ENCODE data around the gene MERTK. TPM values are rescaled to one million over a fixed set of nuclear protein-coding genes. Genes with fewer than 3 reads are reported as not detected.

The MERTK gene
- total RNA-seq, 1 experiment from 2014 or later = 14.5 TPM

DNA sequence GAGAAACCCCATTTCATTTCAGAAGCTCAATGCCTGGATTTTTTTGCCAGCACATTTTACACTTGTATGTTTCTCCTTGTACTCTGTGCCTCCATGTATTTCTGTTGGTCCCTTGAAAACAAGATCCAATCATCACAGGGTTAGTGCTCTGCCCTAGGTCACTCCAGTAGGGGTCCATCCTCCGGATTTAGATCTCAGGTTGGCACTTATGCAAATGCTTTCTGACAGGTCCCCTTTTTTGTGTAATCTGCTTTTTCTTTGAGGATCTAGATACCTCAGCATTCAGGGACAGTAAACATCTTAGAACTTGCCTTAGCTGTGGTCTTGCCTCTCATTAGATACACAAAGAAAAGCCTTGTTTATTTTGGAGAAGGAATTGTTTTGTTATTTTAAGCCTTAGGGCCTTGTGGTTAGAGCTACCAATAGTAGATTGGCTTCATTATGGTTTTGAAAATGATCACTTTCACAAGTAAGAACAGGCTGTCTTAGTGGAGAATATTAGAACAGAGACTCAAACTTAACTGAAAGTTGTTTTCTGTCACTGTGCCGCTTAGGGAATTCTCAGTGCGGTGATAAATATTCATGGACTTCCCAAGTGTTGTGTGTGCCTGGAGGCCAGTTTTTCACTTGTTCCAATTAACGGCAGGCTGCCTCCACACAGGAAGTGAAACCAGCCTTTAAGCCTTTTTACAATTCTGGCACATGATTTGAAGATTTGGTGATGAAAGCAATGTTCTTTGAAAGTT is 7.8 kb downstream of the MERTK start:
- Histone ChIP-seq H3K4me1 (ENCODE audit: control insufficient read depth, insufficient read depth, low read length) (peaks cover 13% of the 10 kb centered on the region; the same call in 1 of the 2 replicates), H3K27me3 (ENCODE audit: control insufficient read depth, insufficient read depth, low read length) (no peaks in the 10 kb centered on the region), H3K4me3 (ENCODE audit: low read depth in 2 of 2, low read length in 2 of 2) (peak overlapping the region in 1 of 2 experiments; percentile 21; a peak in 2 of 4 replicates), H3K27ac (ENCODE audit: low read length) (peak overlapping the region; percentile 52; the same call in 1 of the 2 replicates), H3K36me3 (ENCODE audit: control insufficient read depth, insufficient read depth, low read length) (no peaks in the 10 kb centered on the region), H3K9me3 (ENCODE audit: control insufficient read depth, insufficient read depth, low read depth, low read length) (no peaks in the 10 kb centered on the region)
- in situ Hi-C loops (cut with HindIII; ENCODE audit: low pct_unique_long_range_greater_than_20kb, low sequenced_read_pairs) = no loop called here
- DNase-seq (ENCODE audit: low read depth, low spot score) (no peak), ATAC-seq (peak; percentile 74)
- ChIA-PET POLR2A (no interaction called here), CTCF (no interaction called here)
- intact Hi-C loops (cut with micrococcal nuclease; ENCODE audit: unreplicated experiment) = no loop called here
- TF ChIP-seq, protein P1, sequence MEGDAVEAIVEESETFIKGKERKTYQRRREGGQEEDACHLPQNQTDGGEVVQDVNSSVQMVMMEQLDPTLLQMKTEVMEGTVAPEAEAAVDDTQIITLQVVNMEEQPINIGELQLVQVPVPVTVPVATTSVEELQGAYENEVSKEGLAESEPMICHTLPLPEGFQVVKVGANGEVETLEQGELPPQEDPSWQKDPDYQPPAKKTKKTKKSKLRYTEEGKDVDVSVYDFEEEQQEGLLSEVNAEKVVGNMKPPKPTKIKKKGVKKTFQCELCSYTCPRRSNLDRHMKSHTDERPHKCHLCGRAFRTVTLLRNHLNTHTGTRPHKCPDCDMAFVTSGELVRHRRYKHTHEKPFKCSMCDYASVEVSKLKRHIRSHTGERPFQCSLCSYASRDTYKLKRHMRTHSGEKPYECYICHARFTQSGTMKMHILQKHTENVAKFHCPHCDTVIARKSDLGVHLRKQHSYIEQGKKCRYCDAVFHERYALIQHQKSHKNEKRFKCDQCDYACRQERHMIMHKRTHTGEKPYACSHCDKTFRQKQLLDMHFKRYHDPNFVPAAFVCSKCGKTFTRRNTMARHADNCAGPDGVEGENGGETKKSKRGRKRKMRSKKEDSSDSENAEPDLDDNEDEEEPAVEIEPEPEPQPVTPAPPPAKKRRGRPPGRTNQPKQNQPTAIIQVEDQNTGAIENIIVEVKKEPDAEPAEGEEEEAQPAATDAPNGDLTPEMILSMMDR (IDR thresholded peaks at IDR 0.05) = no peak
- 0 out of 2 replicates have a peak, but pooled peaks have one; percentile 11 for TF ChIP-seq TCF7L2 (IDR thresholded peaks at IDR 0.05; ENCODE audit: low read depth, low read length)
- no TSS peak for BruUV-seq (replicated peaks)

DNA sequence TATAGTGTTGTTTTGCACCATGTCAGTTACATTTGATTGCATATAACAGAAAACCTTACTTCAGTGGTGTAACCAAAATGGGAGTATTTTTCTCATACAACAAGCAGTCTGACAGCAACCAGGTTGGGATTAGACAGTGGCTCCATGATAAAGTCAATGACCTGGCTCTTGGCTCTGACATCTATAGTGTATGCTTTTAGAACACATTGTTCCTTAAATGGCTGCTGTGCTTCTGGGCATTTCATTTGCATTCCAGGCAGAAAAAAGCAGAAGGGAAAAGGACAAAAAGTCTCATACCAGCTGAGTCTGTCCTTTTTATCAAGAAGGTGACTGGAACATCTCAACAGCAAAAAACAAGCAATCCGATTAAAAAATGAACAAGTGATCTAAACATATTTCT is 10.2 kb downstream of the MERTK start:
- Histone ChIP-seq H3K9me3 (ENCODE audit: control insufficient read depth, insufficient read depth, low read depth, low read length) (no peaks in the 10 kb centered on the region), H3K4me3 (ENCODE audit: low read depth in 2 of 2, low read length in 2 of 2) (no peak overlapping the region), H3K4me1 (ENCODE audit: control insufficient read depth, insufficient read depth, low read length) (peaks cover 13% of the 10 kb centered on the region; the same call in 1 of the 2 replicates), H3K36me3 (ENCODE audit: control insufficient read depth, insufficient read depth, low read length) (no peaks in the 10 kb centered on the region), H3K27ac (ENCODE audit: low read length) (no peak overlapping the region), H3K27me3 (ENCODE audit: control insufficient read depth, insufficient read depth, low read length) (no peaks in the 10 kb centered on the region)
- DNase-seq (ENCODE audit: low read depth, low spot score) (no peak), ATAC-seq (no peak)
- TF ChIP-seq SIN3A (IDR thresholded peaks at IDR 0.05; ENCODE audit: borderline replicate concordance, insufficient read depth, low read depth, low read length) (no peak), POLR2AphosphoS5 (IDR thresholded peaks at IDR 0.05; ENCODE audit: low read depth, low read length) (no peak), TCF7L2 (IDR thresholded peaks at IDR 0.05; ENCODE audit: low read depth, low read length) (no peak)
- TF ChIP-seq, protein P2, sequence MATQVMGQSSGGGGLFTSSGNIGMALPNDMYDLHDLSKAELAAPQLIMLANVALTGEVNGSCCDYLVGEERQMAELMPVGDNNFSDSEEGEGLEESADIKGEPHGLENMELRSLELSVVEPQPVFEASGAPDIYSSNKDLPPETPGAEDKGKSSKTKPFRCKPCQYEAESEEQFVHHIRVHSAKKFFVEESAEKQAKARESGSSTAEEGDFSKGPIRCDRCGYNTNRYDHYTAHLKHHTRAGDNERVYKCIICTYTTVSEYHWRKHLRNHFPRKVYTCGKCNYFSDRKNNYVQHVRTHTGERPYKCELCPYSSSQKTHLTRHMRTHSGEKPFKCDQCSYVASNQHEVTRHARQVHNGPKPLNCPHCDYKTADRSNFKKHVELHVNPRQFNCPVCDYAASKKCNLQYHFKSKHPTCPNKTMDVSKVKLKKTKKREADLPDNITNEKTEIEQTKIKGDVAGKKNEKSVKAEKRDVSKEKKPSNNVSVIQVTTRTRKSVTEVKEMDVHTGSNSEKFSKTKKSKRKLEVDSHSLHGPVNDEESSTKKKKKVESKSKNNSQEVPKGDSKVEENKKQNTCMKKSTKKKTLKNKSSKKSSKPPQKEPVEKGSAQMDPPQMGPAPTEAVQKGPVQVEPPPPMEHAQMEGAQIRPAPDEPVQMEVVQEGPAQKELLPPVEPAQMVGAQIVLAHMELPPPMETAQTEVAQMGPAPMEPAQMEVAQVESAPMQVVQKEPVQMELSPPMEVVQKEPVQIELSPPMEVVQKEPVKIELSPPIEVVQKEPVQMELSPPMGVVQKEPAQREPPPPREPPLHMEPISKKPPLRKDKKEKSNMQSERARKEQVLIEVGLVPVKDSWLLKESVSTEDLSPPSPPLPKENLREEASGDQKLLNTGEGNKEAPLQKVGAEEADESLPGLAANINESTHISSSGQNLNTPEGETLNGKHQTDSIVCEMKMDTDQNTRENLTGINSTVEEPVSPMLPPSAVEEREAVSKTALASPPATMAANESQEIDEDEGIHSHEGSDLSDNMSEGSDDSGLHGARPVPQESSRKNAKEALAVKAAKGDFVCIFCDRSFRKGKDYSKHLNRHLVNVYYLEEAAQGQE (IDR thresholded peaks at IDR 0.05; ENCODE audit: insufficient read depth in 1 of 2, low read depth in 2 of 2, low read length in 1 of 2) = no peak
- TF ChIP-seq, protein P1 (IDR thresholded peaks at IDR 0.05) = no peak
- in situ Hi-C loops (cut with HindIII; ENCODE audit: low pct_unique_long_range_greater_than_20kb, low sequenced_read_pairs) = no loop called here
- ChIA-PET CTCF (no interaction called here), POLR2A (no interaction called here)
- BruUV-seq (replicated peaks) = no TSS peak
- intact Hi-C loops (cut with micrococcal nuclease; ENCODE audit: unreplicated experiment) = no loop called here
